IMR-90 (cell line): ENCODE results near the gene KCNAB1. TPM values are rescaled to one million over a fixed set of nuclear protein-coding genes. Genes with fewer than 3 reads are reported as not detected.

Source experiments
- ATAC-seq: fragments of 200-7000 bp; cut with Tn5 transposase; 2 replicates; pipeline ENCODE4 v1.9.1; 2020; ENCODE audit warnings: low read depth, mild to moderate bottlenecking, moderate library complexity
- BruUV-seq: library from RNA; stranded (reverse); fragments of 400-500 nt; replicated peaks from 2 replicates; lab custom pipeline; 2021; lab: Mats Ljungman, UMichigan
- CTCF ChIA-PET: fragments of 300-600 bp; formaldehyde crosslinking; extraction: SDS; loops from one replicate; lab custom pipeline; 2021; ENCODE audit warnings: antibody characterized with exemption; lab: Yijun Ruan, JAX
- POLR2A ChIA-PET: fragments of 300-600 bp; sonication (Branson Sonifier 250); formaldehyde crosslinking; loops from one replicate; lab custom pipeline; 2022; ENCODE audit warnings: antibody characterized with exemption; ENCODE audit not compliant: unreplicated experiment; lab: Charles Lee
- DNase-seq: peaks from one replicate; pipeline ENCODE4 v3.0.0; 2013
- H2AFZ ChIP-seq: replicated peaks from 2 replicates; pipeline ENCODE3; 2013; ENCODE audit warnings: low read length, mild to moderate bottlenecking; ENCODE audit not compliant: poor library complexity
- H2AK5ac ChIP-seq: 2 replicates; pipeline ENCODE4 v1.6.1; 2013; ENCODE audit warnings: low read depth, low read length, inconsistent platforms
- H2AK9ac ChIP-seq: replicated peaks from 2 replicates; pipeline ENCODE3; 2013; ENCODE audit warnings: mild to moderate bottlenecking, low read depth, low read length, moderate library complexity; ENCODE audit not compliant: poor library complexity
- H2BK120ac ChIP-seq: 2 replicates; pipeline ENCODE4 v1.6.1; 2013; ENCODE audit warnings: low read depth, low read length, inconsistent platforms
- H2BK15ac ChIP-seq: 3 replicates; pipeline ENCODE4 v1.6.1; 2013; ENCODE audit warnings: low read depth, low read length, inconsistent platforms
- H2BK20ac ChIP-seq: 2 replicates; pipeline ENCODE4 v1.6.1; 2013; ENCODE audit warnings: low read depth, mild to moderate bottlenecking, inconsistent platforms, low read length, moderate library complexity
- H2BK5ac ChIP-seq: 2 replicates; pipeline ENCODE4 v1.6.1; 2013; ENCODE audit warnings: mild to moderate bottlenecking, low read depth, low read length, inconsistent platforms; ENCODE audit not compliant: poor library complexity, severe bottlenecking
- H3K14ac ChIP-seq: replicated peaks from 2 replicates; pipeline ENCODE4 v1.6.1; 2013; ENCODE audit warnings: low read depth, low read length, inconsistent platforms
- H3K18ac ChIP-seq: 2 replicates; pipeline ENCODE4 v1.6.1; 2013; ENCODE audit warnings: low read depth, low read length, control low read depth
- H3K23ac ChIP-seq: 2 replicates; pipeline ENCODE4 v1.6.1; 2013; ENCODE audit warnings: low read depth, low read length, inconsistent platforms
- H3K27ac ChIP-seq: 2 replicates; pipeline ENCODE4 v1.5.1; 2013; ENCODE audit warnings: mild to moderate bottlenecking, control low read depth, low read length; ENCODE audit not compliant: insufficient read depth
- H3K27me3 ChIP-seq: 2 replicates; pipeline ENCODE4 v1.6.1; 2013; ENCODE audit warnings: low read length; ENCODE audit not compliant: control insufficient read depth, insufficient read depth
- H3K36me3 ChIP-seq: 2 replicates; pipeline ENCODE4 v1.6.1; 2013; ENCODE audit warnings: low read length, mixed read lengths; ENCODE audit not compliant: control insufficient read depth, insufficient read depth
- H3K4ac ChIP-seq: 2 replicates; pipeline ENCODE4 v1.6.1; 2013; ENCODE audit warnings: low read depth, low read length, inconsistent platforms
- H3K4me1 ChIP-seq: 2 replicates; pipeline ENCODE4 v1.6.1; 2013; ENCODE audit warnings: low read length, mixed read lengths; ENCODE audit not compliant: control insufficient read depth, insufficient read depth
- H3K4me2 ChIP-seq: 2 replicates; pipeline ENCODE4 v1.6.1; 2013; ENCODE audit warnings: low read depth, mild to moderate bottlenecking, control low read depth, low read length, moderate library complexity
- H3K4me3 ChIP-seq: 2 replicates; pipeline ENCODE4 v1.5.1; 2013; ENCODE audit warnings: low read depth, mild to moderate bottlenecking, control low read depth, low read length, moderate library complexity; ENCODE audit not compliant: insufficient read depth
- H3K56ac ChIP-seq: 2 replicates; pipeline ENCODE4 v1.6.1; 2013; ENCODE audit warnings: low read length, inconsistent platforms; ENCODE audit not compliant: insufficient read depth; ENCODE audit errors: extremely low read depth
- H3K79me1 ChIP-seq, 2 experiments: 2 replicates each; pipeline ENCODE4 v1.6.1; 2013; ENCODE audit warnings: low read length in 2 of 2, inconsistent platforms in 1 of 2, low read depth in 1 of 2
- H3K9ac ChIP-seq: 2 replicates; pipeline ENCODE4 v1.6.1; 2013; ENCODE audit warnings: low read depth, low read length, control low read depth
- H3K9me1 ChIP-seq: 2 replicates; pipeline ENCODE4 v1.6.1; 2013; ENCODE audit warnings: low read length, inconsistent platforms; ENCODE audit not compliant: insufficient read depth
- H3K9me3 ChIP-seq: 2 replicates; pipeline ENCODE4 v1.6.1; 2013; ENCODE audit warnings: low read length; ENCODE audit not compliant: control insufficient read depth, insufficient read depth
- H4K20me1 ChIP-seq: 2 replicates; pipeline ENCODE4 v1.6.1; 2013; ENCODE audit warnings: low read length, inconsistent platforms; ENCODE audit not compliant: insufficient read depth
- H4K5ac ChIP-seq: 2 replicates; pipeline ENCODE4 v1.6.1; 2013; ENCODE audit warnings: mild to moderate bottlenecking, low read depth, low read length, control low read depth
- H4K8ac ChIP-seq, 2 experiments: 2 replicates each; pipeline ENCODE4 v1.6.1; 2013; ENCODE audit warnings: low read depth in 2 of 2, low read length in 2 of 2, control low read depth in 1 of 2, inconsistent platforms in 1 of 2
- H4K91ac ChIP-seq: 2 replicates; pipeline ENCODE4 v1.6.1; 2013; ENCODE audit warnings: low read depth, low read length, inconsistent platforms; ENCODE audit not compliant: insufficient read depth
- BHLHE40 ChIP-seq: fragments of 150-350 bp; IDR thresholded peaks from 2 replicates; pipeline ENCODE4 v1.6.1; 2016; ENCODE audit warnings: mild to moderate bottlenecking, low read depth, low read length
- SMC3 ChIP-seq: fragments of 150-350 bp; IDR thresholded peaks from 2 replicates; pipeline ENCODE4 v1.6.1; 2016; ENCODE audit warnings: low read depth, mild to moderate bottlenecking, antibody characterized with exemption, low read length, moderate library complexity
- WGBS, 2 experiments: methylation state at CpG; one replicate each; pipeline versions ENCODE4 v1.1.5 to v1.1.7; 2013; ENCODE audit warnings: missing lambda C conversion rate in 2 of 2; ENCODE audit not compliant: insufficient read length in 1 of 2; ENCODE audit errors: extremely low coverage in 2 of 2; 5-methylcytosine and 5-hydroxymethylcytosine counted together
- dilution Hi-C: fragments of 300-500 bp; cut with HindIII; formaldehyde crosslinking; loops from one replicate; pipeline ENCODE4 v1.14.3; 2018; ENCODE audit warnings: low sequenced_read_pairs; ENCODE audit not compliant: unreplicated experiment
- in situ Hi-C: fragments of 300-500 bp; cut with MboI; formaldehyde crosslinking; loops from 3 replicates; pipeline ENCODE4 v1.14.3; 2019; ENCODE audit warnings: low sequenced_read_pairs, inconsistent platforms, mixed read lengths
- intact Hi-C: fragments of 100-400 bp; cut with micrococcal nuclease; formaldehyde crosslinking; loops from 2 replicates; pipeline ENCODE4 v1.10.0; 2022
- polyA plus RNA-seq, 3 experiments: library from polyadenylated mRNA; depleted of rRNA; stranded (reverse); fragments of >200 nt; gene quantifications; 2 replicates each; pipeline ENCODE4 v1.2.3, GENCODE V29; 2012; ENCODE audit warnings: low replicate concordance in 1 of 3
- total RNA-seq: library from RNA; depleted of rRNA; stranded (reverse); fragments of >200 nt; gene quantifications from 2 replicates; pipeline ENCODE4 v1.2.3, GENCODE V29; 2012

Gene KCNAB1
- total and polyA plus RNA-seq, 2 of the 4 experiments (the other 2 are of a cell fraction), result under 0.01 to 0.07 TPM

DNA sequence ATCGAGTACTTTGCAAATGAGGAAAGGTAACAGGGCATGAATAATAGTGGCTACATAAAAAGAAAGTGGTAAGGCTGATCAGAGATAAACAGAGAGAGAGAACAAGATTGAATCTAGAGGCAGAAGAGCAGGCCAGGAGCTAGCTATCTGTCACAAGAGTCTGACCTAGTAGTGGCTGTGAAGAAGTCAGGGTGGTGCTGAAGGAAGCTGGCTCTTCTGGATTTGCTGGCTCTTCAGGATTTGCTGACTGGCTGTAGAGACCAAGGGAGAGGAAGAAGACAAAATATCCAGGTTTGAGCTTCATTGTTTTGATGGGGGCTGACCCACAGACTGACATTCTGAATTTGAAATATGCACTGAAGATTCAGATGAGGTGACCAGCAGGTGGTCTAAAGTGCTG, 292.2 kb downstream of the KCNAB1 start:
- ATAC-seq (no peak), DNase-seq (no peak)
- Histone ChIP-seq H2AK9ac (no peak overlapping the region), H4K91ac (no peak overlapping the region), H2BK5ac (no peak overlapping the region), H3K14ac (no peak overlapping the region), H3K4me1 (no peaks in the 10 kb centered on the region), H2AK5ac (no peak overlapping the region), H2BK20ac (no peak overlapping the region), H2BK120ac (no peak overlapping the region), H4K20me1 (no peaks in the 10 kb centered on the region), H3K27ac (no peak overlapping the region), H3K9me3 (no peaks in the 10 kb centered on the region; the same call in 1 of the 2 replicates), H2AFZ (no peak overlapping the region), H3K4me2 (no peak overlapping the region), H3K27me3 (peaks cover 5% of the 10 kb centered on the region), H3K9ac (no peak overlapping the region), H3K4me3 (no peak overlapping the region), H3K79me1 (no peaks in the 10 kb centered on the region), H3K56ac (no peak overlapping the region), H4K5ac (no peak overlapping the region), H4K8ac (no peak overlapping the region), H3K18ac (no peak overlapping the region), H2BK15ac (no peak overlapping the region), H3K23ac (no peak overlapping the region), H3K9me1 (no peaks in the 10 kb centered on the region), H3K36me3 (no peaks in the 10 kb centered on the region), H3K4ac (no peak overlapping the region)
- dilution Hi-C loops, result no loop called here
- intact Hi-C loops, result no loop called here
- no CpG with 5 or more reads among the region's 1 CpG for WGBS, 2 experiments
- in situ Hi-C loops, result no loop called here
- ChIA-PET POLR2A (interaction anchor here (0.5 kb wide), 1 partner anchor 350 kb away, joined by 5 read pairs; no protein-coding TSS in a partner anchor), CTCF (interaction anchor here (1.1 kb wide), 1 partner anchor 11 kb away, joined by 3 read pairs; no protein-coding TSS in a partner anchor)
- no peak for TF ChIP-seq BHLHE40
- TF ChIP-seq SMC3, result no peak
- no TSS peak for BruUV-seq
